Neural cell (in vitro differentiated cells): ENCODE measurements around the gene TCP11.

ENCODE experiments used
- EP300 ChIP-seq: fragments of 450-650 bp; conservative IDR thresholded peaks from 2 replicates; pipeline ENCODE4 v1.6.1; 2014; ENCODE audit warnings: antibody characterized with exemption, mild to moderate bottlenecking, moderate library complexity; ENCODE audit not compliant: poor library complexity, severe bottlenecking
- EZH2 ChIP-seq: fragments of 200-600, 300-800 bp; shearing (Covaris generic), sonication (generic); IDR thresholded peaks from 2 replicates; pipeline ENCODE4 v1.6.1; 2014; ENCODE audit warnings: antibody characterized with exemption, low read length, borderline replicate concordance, mild to moderate bottlenecking; ENCODE audit not compliant: insufficient read depth, poor library complexity, severe bottlenecking
- MXI1 ChIP-seq: fragments of 450-650 bp; conservative IDR thresholded peaks from 2 replicates; pipeline ENCODE4 v1.6.1; 2014; ENCODE audit warnings: antibody characterized with exemption, mild to moderate bottlenecking; ENCODE audit not compliant: poor library complexity, severe bottlenecking
- POLR2AphosphoS5 ChIP-seq: IDR thresholded peaks from 2 replicates; pipeline ENCODE4 v1.6.1; 2012
- RAD21 ChIP-seq: fragments of 450-650 bp; conservative IDR thresholded peaks from 2 replicates; pipeline ENCODE4 v1.6.1; 2014; ENCODE audit warnings: antibody characterized with exemption, mild to moderate bottlenecking, moderate library complexity
- SMC3 ChIP-seq: fragments of 450-650 bp; conservative IDR thresholded peaks from 2 replicates; pipeline ENCODE4 v1.6.1; 2014; ENCODE audit warnings: antibody characterized with exemption, mild to moderate bottlenecking, moderate library complexity; ENCODE audit not compliant: poor library complexity
- TAF1 ChIP-seq: IDR thresholded peaks from 2 replicates; pipeline ENCODE4 v1.6.1; 2012; ENCODE audit warnings: low read depth
- TF ChIP-seq, protein P1 (sequence below): fragments of 450-650 bp; IDR thresholded peaks from 2 replicates; pipeline ENCODE4 v1.5.1; 2014; ENCODE audit warnings: antibody characterized with exemption, mild to moderate bottlenecking, moderate library complexity; ENCODE audit not compliant: poor library complexity, severe bottlenecking
- TF ChIP-seq, protein P2 (sequence below): IDR thresholded peaks from 2 replicates; pipeline ENCODE4 v1.6.1; 2012; ENCODE audit warnings: borderline replicate concordance

DNA sequence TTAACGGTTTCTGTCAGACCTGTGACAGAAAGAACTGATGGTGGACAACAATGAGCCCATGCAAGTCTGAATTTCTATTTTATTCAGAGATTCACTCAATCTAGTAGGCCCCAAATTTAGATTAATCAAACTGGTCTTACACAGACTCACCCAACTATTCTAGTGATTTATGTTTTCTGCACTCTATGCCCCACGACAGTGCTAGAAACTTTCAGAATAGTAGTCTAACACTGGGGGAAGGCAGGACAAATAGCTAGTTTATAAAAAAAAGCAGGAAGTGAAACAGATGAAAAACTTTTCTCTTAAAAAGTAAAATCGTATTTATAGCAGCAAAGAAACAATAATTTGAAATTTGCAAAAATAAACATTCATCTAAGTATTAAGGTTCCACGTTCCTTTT, 5.0 kb downstream of the TCP11 start:
- TF ChIP-seq EP300 (no peak), MXI1 (no peak), EZH2 (no peak), POLR2AphosphoS5 (no peak), SMC3 (no peak), TAF1 (no peak), RAD21 (no peak)
- TF ChIP-seq, protein P1, sequence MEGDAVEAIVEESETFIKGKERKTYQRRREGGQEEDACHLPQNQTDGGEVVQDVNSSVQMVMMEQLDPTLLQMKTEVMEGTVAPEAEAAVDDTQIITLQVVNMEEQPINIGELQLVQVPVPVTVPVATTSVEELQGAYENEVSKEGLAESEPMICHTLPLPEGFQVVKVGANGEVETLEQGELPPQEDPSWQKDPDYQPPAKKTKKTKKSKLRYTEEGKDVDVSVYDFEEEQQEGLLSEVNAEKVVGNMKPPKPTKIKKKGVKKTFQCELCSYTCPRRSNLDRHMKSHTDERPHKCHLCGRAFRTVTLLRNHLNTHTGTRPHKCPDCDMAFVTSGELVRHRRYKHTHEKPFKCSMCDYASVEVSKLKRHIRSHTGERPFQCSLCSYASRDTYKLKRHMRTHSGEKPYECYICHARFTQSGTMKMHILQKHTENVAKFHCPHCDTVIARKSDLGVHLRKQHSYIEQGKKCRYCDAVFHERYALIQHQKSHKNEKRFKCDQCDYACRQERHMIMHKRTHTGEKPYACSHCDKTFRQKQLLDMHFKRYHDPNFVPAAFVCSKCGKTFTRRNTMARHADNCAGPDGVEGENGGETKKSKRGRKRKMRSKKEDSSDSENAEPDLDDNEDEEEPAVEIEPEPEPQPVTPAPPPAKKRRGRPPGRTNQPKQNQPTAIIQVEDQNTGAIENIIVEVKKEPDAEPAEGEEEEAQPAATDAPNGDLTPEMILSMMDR: no peak
- TF ChIP-seq, protein P2, sequence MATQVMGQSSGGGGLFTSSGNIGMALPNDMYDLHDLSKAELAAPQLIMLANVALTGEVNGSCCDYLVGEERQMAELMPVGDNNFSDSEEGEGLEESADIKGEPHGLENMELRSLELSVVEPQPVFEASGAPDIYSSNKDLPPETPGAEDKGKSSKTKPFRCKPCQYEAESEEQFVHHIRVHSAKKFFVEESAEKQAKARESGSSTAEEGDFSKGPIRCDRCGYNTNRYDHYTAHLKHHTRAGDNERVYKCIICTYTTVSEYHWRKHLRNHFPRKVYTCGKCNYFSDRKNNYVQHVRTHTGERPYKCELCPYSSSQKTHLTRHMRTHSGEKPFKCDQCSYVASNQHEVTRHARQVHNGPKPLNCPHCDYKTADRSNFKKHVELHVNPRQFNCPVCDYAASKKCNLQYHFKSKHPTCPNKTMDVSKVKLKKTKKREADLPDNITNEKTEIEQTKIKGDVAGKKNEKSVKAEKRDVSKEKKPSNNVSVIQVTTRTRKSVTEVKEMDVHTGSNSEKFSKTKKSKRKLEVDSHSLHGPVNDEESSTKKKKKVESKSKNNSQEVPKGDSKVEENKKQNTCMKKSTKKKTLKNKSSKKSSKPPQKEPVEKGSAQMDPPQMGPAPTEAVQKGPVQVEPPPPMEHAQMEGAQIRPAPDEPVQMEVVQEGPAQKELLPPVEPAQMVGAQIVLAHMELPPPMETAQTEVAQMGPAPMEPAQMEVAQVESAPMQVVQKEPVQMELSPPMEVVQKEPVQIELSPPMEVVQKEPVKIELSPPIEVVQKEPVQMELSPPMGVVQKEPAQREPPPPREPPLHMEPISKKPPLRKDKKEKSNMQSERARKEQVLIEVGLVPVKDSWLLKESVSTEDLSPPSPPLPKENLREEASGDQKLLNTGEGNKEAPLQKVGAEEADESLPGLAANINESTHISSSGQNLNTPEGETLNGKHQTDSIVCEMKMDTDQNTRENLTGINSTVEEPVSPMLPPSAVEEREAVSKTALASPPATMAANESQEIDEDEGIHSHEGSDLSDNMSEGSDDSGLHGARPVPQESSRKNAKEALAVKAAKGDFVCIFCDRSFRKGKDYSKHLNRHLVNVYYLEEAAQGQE: no peak
